PC-9 (cell line): Measurements from ENCODE around the gene EML1. TPM values are rescaled to one million over a fixed set of nuclear protein-coding genes. Genes with fewer than 3 reads are reported as not detected.

ENCODE experiments used
- BruUV-seq: library from RNA; stranded (reverse); fragments of 400-500 nt; replicated peaks from 2 replicates; lab custom pipeline; 2021; lab: Mats Ljungman, UMichigan
- CTCF ChIA-PET: fragments of 300-600 bp; sonication (Branson Sonifier 250); formaldehyde crosslinking; loops from one replicate; lab custom pipeline; 2022; ENCODE audit warnings: antibody characterized with exemption; lab: Charles Lee
- POLR2A ChIA-PET: fragments of 300-600 bp; sonication (Branson Sonifier 250); formaldehyde crosslinking; loops from one replicate; lab custom pipeline; 2022; ENCODE audit warnings: antibody characterized with exemption; ENCODE audit not compliant: unreplicated experiment; lab: Charles Lee
- DNase-seq, 2 experiments: peaks; one replicate each; pipeline versions ENCODE4 v3.0.0 to v3.0.0-alpha.2; 2015 to 2022; ENCODE audit warnings: mixed read lengths in 1 of 2
- H2AFZ ChIP-seq: fragments of 200-600 bp; sonication (generic); 2 replicates; pipeline ENCODE4 v1.8.1; 2017; ENCODE audit warnings: antibody characterized with exemption
- H3F3A ChIP-seq: fragments of 200-600 bp; sonication (generic); 2 replicates; pipeline ENCODE4 v1.8.1; 2017; ENCODE audit warnings: antibody characterized with exemption, mild to moderate bottlenecking, low read depth; ENCODE audit not compliant: insufficient read depth
- H3K27ac ChIP-seq: fragments of 200-600 bp; sonication (generic); 2 replicates; pipeline ENCODE4 v1.6.1; 2016; ENCODE audit warnings: mixed run types
- H3K27me3 ChIP-seq: fragments of 200-600 bp; sonication (generic); 2 replicates; pipeline ENCODE4 v1.6.1; 2016; ENCODE audit warnings: low read depth, mixed run types; ENCODE audit not compliant: insufficient read depth
- H3K36me3 ChIP-seq: fragments of 200-600 bp; sonication (generic); 2 replicates; pipeline ENCODE4 v1.6.1; 2016; ENCODE audit warnings: low read depth, mixed run types
- H3K4me1 ChIP-seq: fragments of 200-600 bp; sonication (generic); replicated peaks from 2 replicates; pipeline ENCODE4 v1.6.1; 2016; ENCODE audit warnings: mixed run types; ENCODE audit not compliant: insufficient read depth
- H3K4me2 ChIP-seq: fragments of 200-600 bp; sonication (generic); 2 replicates; pipeline ENCODE4 v1.6.1; 2017; ENCODE audit warnings: mixed run types
- H3K4me3 ChIP-seq: fragments of 200-600 bp; sonication (generic); 2 replicates; pipeline ENCODE4 v1.6.1; 2016; ENCODE audit warnings: mixed run types
- H3K79me2 ChIP-seq: fragments of 200-600 bp; sonication (generic); 2 replicates; pipeline ENCODE4 v1.6.1; 2017; ENCODE audit warnings: low read depth, mixed run types
- H3K9me2 ChIP-seq: fragments of 200-600 bp; sonication (generic); 2 replicates; pipeline ENCODE4 v1.8.1; 2017; ENCODE audit warnings: mild to moderate bottlenecking; ENCODE audit not compliant: insufficient read depth
- H3K9me3 ChIP-seq: fragments of 200-600 bp; sonication (generic); 2 replicates; pipeline ENCODE4 v1.8.1; 2016; ENCODE audit warnings: low read depth; ENCODE audit not compliant: insufficient read depth
- H4K20me1 ChIP-seq: fragments of 200-600 bp; sonication (generic); 2 replicates; pipeline ENCODE4 v1.8.1; 2017; ENCODE audit not compliant: insufficient read depth
- CTCF ChIP-seq: fragments of 200-600 bp; sonication (generic); conservative IDR thresholded peaks from 2 replicates; pipeline ENCODE4 v1.6.1; 2017; ENCODE audit warnings: mixed run types, antibody characterized with exemption, mild to moderate bottlenecking, moderate library complexity
- EZH2 ChIP-seq: fragments of 200-600 bp; sonication (generic); IDR thresholded peaks from 2 replicates; pipeline ENCODE4 v1.8.0; 2017; ENCODE audit warnings: antibody characterized with exemption, low read depth
- intact Hi-C: fragments of 100-400 bp; cut with micrococcal nuclease; formaldehyde crosslinking; loops from one replicate; pipeline ENCODE4 v1.10.0; 2022; ENCODE audit not compliant: unreplicated experiment
- total RNA-seq: library from RNA; stranded (reverse); gene quantifications from 2 replicates; pipeline ENCODE4 v1.2.3, GENCODE V29; 2021

EML1 gene
- total RNA-seq, 1 experiment from 2014 or later = 1.8 TPM

- CTCF ChIA-PET = no interaction called here
- no peak overlapping the region for H3K27ac ChIP-seq
Measured at GRCh38 chr14:99745307-99745951, 47.8 kb upstream of the EML1 start.

GRCh38 chr14:99747167-99747566 is 46.0 kb upstream of the EML1 start:
- POLR2A ChIA-PET = no interaction called here
- no TSS peak for BruUV-seq
- Histone ChIP-seq H3K27me3 (no peaks in the 10 kb centered on the region), H3K4me3 (no peak overlapping the region), H3F3A (peaks cover 6% of the 10 kb centered on the region; the same call in 1 of the 2 replicates), H3K4me1 (peaks cover 5% of the 10 kb centered on the region), H2AFZ (no peak overlapping the region), H3K9me2 (no peaks in the 10 kb centered on the region), H4K20me1 (no peaks in the 10 kb centered on the region), H3K27ac (no peak overlapping the region), H3K36me3 (no peaks in the 10 kb centered on the region), H3K9me3 (no peaks in the 10 kb centered on the region), H3K79me2 (no peaks in the 10 kb centered on the region), H3K4me2 (peak overlapping the region; percentile 57; the same call in 1 of the 2 replicates)
- DNase-seq = no peak
- no peak for TF ChIP-seq CTCF
- TF ChIP-seq EZH2 = no peak
- intact Hi-C loops = no loop called here
- CTCF ChIA-PET = interaction anchor here (0.6 kb wide), 1 partner anchor 49 kb away, joined by 3 read pairs; no protein-coding TSS in a partner anchor

More at GRCh38 chr14:99745307-99745951, 47.8 kb upstream of the EML1 start:
- BruUV-seq = no TSS peak
- TF ChIP-seq CTCF (no peak), EZH2 (no peak)
- DNase-seq = no peak
- H3K79me2 ChIP-seq = no peaks in the 10 kb centered on the region
- POLR2A ChIA-PET = no interaction called here
- no peaks in the 10 kb centered on the region for H4K20me1 ChIP-seq
- no peaks in the 10 kb centered on the region for H3K9me2 ChIP-seq
- H3K27me3 ChIP-seq = no peaks in the 10 kb centered on the region
- H3K36me3 ChIP-seq = no peaks in the 10 kb centered on the region
- intact Hi-C loops = no loop called here
- no peak overlapping the region for H2AFZ ChIP-seq
- no peaks in the 10 kb centered on the region for H3K9me3 ChIP-seq
- H3F3A ChIP-seq = no peaks in the 10 kb centered on the region
- H3K4me2 ChIP-seq = no peak overlapping the region
- no peak overlapping the region for H3K4me3 ChIP-seq
- H3K4me1 ChIP-seq = no peaks in the 10 kb centered on the region

- POLR2A ChIA-PET = no interaction called here
- Histone ChIP-seq H4K20me1 (no peaks in the 10 kb centered on the region), H3K79me2 (no peaks in the 10 kb centered on the region), H3K36me3 (no peaks in the 10 kb centered on the region), H3K4me1 (peaks cover 11% of the 10 kb centered on the region), H3K27me3 (no peaks in the 10 kb centered on the region), H3K9me3 (no peaks in the 10 kb centered on the region), H2AFZ (no peak overlapping the region), H3K27ac (no peak overlapping the region), H3F3A (peaks cover 6% of the 10 kb centered on the region; the same call in 1 of the 2 replicates), H3K9me2 (no peaks in the 10 kb centered on the region), H3K4me3 (no peak overlapping the region), H3K4me2 (no peak overlapping the region)
- TF ChIP-seq EZH2 (no peak), CTCF (no peak)
- BruUV-seq = no TSS peak
- CTCF ChIA-PET = no interaction called here
- intact Hi-C loops = no loop called here
- DNase-seq = no peak
Measured at GRCh38 chr14:99747582-99748330, 45.5 kb upstream of the EML1 start.
